ENCODE data around the gene KCTD15. TPM values are rescaled to one million over a fixed set of nuclear protein-coding genes. Genes with fewer than 3 reads are reported as not detected.

KCTD15 gene
- total RNA-seq, 3 donors from 2014 or later, result 8.0 to 42.3 (median 10.1) TPM

GRCh38 chr19:33772102-33772857 is 24.4 kb upstream of the KCTD15 start:
- no peak overlapping the region for H3K4me3 ChIP-seq
- no peak for DNase-seq
- no peaks in the 10 kb centered on the region for H3K36me3 ChIP-seq (ENCODE audit: low read depth)
- H3K4me1 ChIP-seq (ENCODE audit: low read depth), result no peaks in the 10 kb centered on the region
- ATAC-seq, result no peak
- no peaks in the 10 kb centered on the region for H3K9me3 ChIP-seq
- TF ChIP-seq CTCF (IDR thresholded peaks at IDR 0.05), result no peak
- intact Hi-C loops (cut with DNase I, micrococcal nuclease), result loop anchor here (5.0 to 10.0 kb wide), 3 partner anchors 223 to 355 kb away; no protein-coding TSS in a partner anchor

- H3K9me3 ChIP-seq, result no peaks in the 10 kb centered on the region
- intact Hi-C loops (cut with DNase I, micrococcal nuclease), result loop anchor here (5.0 to 10.0 kb wide), 3 partner anchors 222 to 356 kb away; no protein-coding TSS in a partner anchor
- no peak for TF ChIP-seq CTCF (IDR thresholded peaks at IDR 0.05)
- no peak overlapping the region for H3K4me3 ChIP-seq
- DNase-seq (no peak), ATAC-seq (no peak)
- H3K36me3 ChIP-seq (ENCODE audit: low read depth), result no peaks in the 10 kb centered on the region
- H3K4me1 ChIP-seq (ENCODE audit: low read depth), result no peaks in the 10 kb centered on the region
These were observed 23.9 kb upstream of the KCTD15 start for GRCh38 chr19:33772858-33773180.

GRCh38 chr19:33773704-33774624 is 22.7 kb upstream of the KCTD15 start:
- no peak for DNase-seq
- no peaks in the 10 kb centered on the region for H3K9me3 ChIP-seq
- no peaks in the 10 kb centered on the region for H3K4me1 ChIP-seq (ENCODE audit: low read depth)
- no peak for TF ChIP-seq CTCF (IDR thresholded peaks at IDR 0.05)
- intact Hi-C loops (cut with DNase I, micrococcal nuclease), result loop anchor here (5.0 to 10.0 kb wide), 3 partner anchors 221 to 357 kb away; no protein-coding TSS in a partner anchor
- no peak for ATAC-seq
- no peaks in the 10 kb centered on the region for H3K36me3 ChIP-seq (ENCODE audit: low read depth)
- H3K4me3 ChIP-seq, result no peak overlapping the region

GRCh38 chr19:33774751-33775150 is 21.9 kb upstream of the KCTD15 start:
- ATAC-seq, result no peak
- intact Hi-C loops (cut with DNase I, micrococcal nuclease), result loop anchor here (5.0 to 10.0 kb wide), 4 partner anchors 220 to 357 kb away; no protein-coding TSS in a partner anchor
- no peaks in the 10 kb centered on the region for H3K9me3 ChIP-seq
- H3K4me3 ChIP-seq, result no peak overlapping the region
- H3K36me3 ChIP-seq (ENCODE audit: low read depth), result no peaks in the 10 kb centered on the region
- DNase-seq, result no peak
- no peak for TF ChIP-seq CTCF (IDR thresholded peaks at IDR 0.05)
- H3K4me1 ChIP-seq (ENCODE audit: low read depth), result no peaks in the 10 kb centered on the region

GRCh38 chr19:33775731-33776487 is 20.8 kb upstream of the KCTD15 start:
- intact Hi-C loops (cut with DNase I, micrococcal nuclease), result loop anchor here in 1 of 2 donors (5.0 to 10.0 kb wide), 2 partner anchors 219 to 321 kb away; no protein-coding TSS in a partner anchor
- Histone ChIP-seq H3K36me3 (ENCODE audit: low read depth) (no peaks in the 10 kb centered on the region), H3K4me3 (no peak overlapping the region), H3K4me1 (ENCODE audit: low read depth) (no peaks in the 10 kb centered on the region), H3K9me3 (no peaks in the 10 kb centered on the region)
- ATAC-seq (no peak), DNase-seq (no peak)
- TF ChIP-seq CTCF (IDR thresholded peaks at IDR 0.05), result no peak

Measured in mucosa of descending colon (tissue), 3 donors.